Measurements from ENCODE around the gene CLRN3.
A peak's percentile ranks its signal among the peaks of the same experiment; 100 is the strongest.

CLRN3 gene

DNA sequence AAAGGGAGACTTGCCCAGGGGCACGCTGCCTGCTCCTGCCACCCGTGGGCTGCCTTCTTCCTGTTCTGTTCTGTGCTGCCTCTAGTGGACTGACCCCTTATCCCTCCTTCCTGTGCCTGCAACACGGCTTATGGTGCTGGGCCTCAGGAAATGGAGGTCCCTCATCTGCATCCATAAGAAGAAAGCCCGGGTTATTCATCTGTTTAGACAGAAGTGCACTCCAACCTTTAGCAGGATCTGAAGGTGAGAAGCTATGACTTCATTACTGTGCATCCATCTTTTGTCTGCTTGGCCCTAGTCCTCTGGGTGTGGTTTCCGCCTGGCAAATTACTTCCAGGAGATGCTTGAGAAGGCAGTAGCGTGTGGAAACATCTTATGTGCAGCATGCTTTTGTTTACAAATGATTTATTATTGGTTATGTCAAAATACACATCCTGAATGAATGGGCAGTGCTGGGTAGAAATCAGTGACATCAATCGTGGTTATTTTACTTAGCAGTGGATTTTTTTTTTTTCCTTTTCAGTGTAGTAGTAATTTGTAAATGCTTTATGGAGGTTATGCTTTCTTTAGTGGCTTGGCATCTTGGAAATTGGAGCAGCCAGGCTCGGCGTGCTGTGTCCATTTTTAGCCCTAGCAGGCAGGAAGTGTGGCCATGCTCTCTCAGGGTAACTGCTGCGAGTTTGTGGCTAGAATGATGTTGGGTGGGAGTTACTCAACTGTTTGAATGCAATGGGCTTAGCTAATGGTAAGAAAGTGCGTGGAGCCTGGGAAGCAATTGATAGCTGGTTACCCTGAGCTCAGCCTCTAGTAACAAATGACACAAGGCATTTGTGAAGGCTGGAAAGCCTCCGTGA is 26.9 kb upstream of the CLRN3 start:
- no peak for DNase-seq (ENCODE audit: low read depth)

DNA sequence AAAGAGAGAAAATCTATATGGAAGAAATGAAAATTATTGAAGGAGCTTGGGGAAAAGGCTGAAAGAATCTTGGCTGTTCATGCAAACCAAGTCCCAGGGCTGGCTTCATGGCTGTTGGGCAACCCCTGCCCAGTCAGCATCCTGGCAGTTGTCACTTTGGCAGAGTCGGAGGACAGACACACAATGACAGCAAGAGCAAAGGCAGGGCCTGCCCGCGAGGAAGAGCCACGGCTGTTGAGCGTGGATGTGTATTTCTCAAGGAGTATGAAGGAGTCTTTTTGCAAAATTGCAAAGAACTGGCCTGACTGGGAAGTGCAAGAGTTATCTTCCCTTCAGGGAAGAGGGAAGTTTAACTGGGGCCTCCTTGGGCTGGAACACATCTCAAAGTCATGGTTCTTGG is 25.8 kb upstream of the CLRN3 start:
- no peak for DNase-seq (ENCODE audit: low read depth)

- DNase-seq (ENCODE audit: low read depth), result no peak
Measured at GRCh38 chr10:127916826-127917225, 24.1 kb upstream of the CLRN3 start.

- no peak for DNase-seq (ENCODE audit: low read depth)
Measured at GRCh38 chr10:127915324-127915723, 22.6 kb upstream of the CLRN3 start.

GRCh38 chr10:127913368-127913759 is 20.6 kb upstream of the CLRN3 start:
- DNase-seq (ENCODE audit: low read depth), result no peak

GRCh38 chr10:127912607-127913367 is 20.0 kb upstream of the CLRN3 start:
- no peak for DNase-seq (ENCODE audit: low read depth)

- no peak for DNase-seq (ENCODE audit: low read depth)
Measured at GRCh38 chr10:127911867-127912257, 19.1 kb upstream of the CLRN3 start.

DNA sequence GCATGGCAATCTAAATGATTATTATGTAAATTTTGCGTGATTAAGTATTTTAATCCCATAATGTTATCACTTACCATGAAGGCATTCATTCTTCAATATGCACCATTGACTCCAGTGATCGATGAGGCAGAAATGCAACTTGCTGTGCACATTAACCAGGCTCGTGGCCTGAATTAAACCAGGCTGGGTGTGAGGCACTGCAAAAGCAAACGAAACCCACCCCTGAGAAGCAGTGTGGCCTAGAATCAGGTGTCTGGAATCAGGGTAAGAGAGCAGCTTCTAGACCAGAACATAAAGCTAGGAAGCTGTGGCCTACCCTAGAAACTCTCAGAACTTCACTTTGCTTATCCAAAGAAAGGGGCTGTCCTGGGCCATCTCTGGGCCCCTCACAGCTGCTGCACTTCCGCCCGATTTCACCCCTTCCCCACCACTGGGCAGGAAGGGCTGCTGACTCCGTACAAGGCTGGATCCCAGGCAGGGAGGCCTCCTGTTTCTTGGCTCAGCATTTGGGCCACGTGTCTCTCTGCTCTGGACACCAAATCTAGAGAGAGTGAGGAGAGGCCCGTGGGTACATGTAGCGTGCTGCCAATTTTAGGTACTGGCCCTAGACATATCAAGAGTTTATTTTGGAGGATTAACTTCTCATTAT is 18.6 kb upstream of the CLRN3 start:
- DNase-seq (ENCODE audit: low read depth), result no peak

DNA sequence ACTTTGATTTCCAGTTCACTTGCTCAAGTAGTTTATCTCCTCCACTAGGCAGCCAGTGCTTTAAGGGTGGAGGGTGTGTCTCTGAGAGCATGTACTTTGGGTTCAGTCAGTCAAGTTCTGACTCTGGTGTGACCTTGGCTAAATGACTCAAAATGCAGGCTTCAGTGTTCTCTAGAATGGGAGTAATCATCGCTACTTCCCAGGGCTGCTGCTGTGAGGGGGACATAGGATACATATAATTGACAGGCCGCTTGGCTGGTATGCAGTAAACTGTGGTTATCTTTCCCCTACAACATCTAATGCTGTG is 17.7 kb upstream of the CLRN3 start:
- no peak for DNase-seq (ENCODE audit: low read depth)

GRCh38 chr10:127909716-127910463 is 17.1 kb upstream of the CLRN3 start:
- DNase-seq (ENCODE audit: low read depth), result no peak

DNA sequence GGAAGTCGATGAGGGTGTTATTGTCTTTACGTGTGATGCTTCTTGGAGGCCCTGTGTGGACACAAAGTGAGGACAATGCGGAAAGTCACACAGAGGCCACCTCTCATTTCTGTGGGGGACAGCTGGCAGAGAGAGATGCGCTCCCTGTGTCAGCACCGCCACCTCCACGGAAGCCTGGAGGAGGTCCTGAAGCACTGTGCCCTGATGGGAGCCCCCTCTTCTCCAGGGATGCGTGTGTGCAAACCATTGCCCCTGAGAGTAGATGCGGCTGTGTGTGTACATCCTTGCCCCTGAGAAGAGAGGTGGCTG is 16.2 kb upstream of the CLRN3 start:
- no peak for DNase-seq (ENCODE audit: low read depth)

GRCh38 chr10:127908106-127908958 is 15.6 kb upstream of the CLRN3 start:
- DNase-seq (ENCODE audit: low read depth), result no peak

DNA sequence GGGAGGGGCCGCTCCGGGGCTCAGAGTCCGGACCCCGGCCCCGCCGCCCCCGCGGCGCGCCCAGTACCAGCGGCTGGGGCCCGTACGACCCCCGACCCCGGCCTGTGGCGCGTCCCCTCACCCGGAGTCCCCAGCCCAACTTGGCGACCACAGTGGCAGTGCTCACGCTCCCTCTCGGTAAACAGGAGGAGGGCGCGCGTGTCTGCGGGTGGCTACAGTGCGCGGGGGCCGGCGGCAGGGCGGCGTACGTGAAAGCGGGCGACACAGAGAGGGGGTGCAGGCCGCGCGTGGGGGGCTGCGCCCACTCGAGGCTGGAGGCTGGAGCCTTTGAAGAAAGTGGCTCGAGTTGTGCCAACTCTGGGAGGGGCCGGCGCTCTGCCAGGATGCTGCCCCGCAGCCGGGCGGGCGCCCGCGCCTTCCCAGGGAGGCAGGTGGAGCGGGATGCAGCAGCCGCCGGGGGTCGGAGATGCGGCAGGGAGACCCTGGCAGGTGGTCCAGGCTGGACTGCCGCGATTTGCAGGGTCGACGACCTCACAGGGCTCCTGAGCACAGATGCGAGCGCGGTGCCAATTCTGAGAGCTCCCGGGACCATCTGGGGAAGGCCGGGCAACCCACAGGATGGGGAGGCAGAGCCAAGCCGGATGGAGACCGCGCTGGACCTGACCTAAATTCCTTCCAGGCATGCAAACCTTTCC is 14.8 kb upstream of the CLRN3 start:
- no peak for DNase-seq (ENCODE audit: low read depth)

DNA sequence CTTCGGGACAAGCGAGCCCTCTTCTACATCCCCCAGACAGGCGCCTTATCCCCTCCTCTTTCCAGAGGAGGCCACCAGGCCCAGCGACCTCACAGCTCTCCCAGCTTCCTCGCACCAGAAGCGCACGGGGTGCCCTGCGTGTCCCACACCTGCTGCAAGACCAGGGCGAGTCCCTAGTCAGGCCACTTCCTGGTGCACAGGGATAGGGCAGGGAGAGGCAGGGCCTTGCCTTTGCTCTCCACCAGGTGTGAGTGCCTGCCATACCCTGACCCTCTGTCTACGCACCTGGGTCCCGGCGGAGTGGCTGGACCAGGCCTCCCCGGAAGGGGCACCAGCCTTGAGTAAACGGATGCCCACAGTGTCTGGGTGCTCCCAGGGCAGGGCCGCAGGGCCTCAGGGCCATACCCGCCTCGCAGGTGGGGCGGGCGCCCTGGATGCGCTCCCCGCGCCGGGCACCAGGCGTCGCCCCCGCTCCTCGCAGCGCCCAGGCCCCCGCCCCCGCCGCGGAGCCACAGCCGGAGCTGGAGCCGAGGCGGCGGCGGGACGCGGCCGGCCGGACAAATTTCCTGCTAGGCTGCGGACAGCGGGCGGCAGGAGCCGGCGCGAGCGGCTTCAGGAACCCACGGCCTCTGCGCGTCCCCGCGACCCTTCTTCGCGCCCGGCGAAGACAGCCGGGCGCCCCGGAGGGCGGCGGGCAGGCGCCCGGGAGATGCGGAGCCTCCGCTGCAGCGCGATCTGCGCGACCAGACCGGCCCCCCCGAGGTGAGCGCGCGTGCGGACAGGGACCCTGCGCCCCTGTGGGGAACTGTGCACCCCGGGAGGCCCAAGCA is 14.0 kb upstream of the CLRN3 start, which contains the start of gene PTPRE:
Gene PTPRE, plus strand, starts transcription at position 556 of the 830 bp plus-strand sequence. CDS start 133,779 bp downstream, outside the sequence.
- peak; percentile 78 for DNase-seq (ENCODE audit: low read depth)

- no peak for DNase-seq (ENCODE audit: low read depth)
Measured at GRCh38 chr10:127905848-127906261, 13.1 kb upstream of the CLRN3 start.

GRCh38 chr10:127905001-127905847 is 12.5 kb upstream of the CLRN3 start:
- DNase-seq (ENCODE audit: low read depth), result no peak

DNA sequence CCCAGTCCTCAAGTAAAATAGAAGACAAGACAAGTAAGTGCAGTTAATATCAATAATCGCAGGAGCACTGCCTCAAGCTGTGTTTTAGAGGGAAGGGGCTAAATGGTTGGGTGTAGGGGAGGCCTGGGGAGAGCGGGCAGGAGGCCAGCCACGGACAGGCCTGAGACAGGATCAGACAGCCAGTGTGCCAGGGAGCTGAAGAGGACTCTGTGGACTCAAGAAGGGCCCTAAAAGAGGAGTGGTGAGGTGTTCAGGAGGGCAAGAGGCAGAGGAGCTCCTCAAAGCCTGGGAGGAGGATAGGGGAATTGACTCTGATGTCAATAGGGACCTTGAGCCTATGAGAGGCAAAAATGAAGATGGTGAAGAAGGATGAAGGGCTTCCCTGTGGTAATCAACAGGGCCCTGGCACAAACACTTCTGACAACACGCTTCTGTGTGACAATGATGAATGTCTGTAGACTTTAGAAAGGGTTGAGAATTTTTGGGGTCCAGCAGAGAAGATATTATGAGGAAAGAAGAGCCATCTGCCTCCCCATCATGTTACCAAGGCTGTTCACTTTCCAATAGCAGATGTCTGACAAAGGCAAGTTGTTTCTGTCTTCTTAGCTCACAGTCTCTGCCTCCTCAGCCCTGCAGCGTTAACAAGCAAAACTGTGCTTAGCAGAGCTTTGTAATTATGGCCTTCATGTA is 11.7 kb upstream of the CLRN3 start:
- no peak for DNase-seq (ENCODE audit: low read depth)

DNA sequence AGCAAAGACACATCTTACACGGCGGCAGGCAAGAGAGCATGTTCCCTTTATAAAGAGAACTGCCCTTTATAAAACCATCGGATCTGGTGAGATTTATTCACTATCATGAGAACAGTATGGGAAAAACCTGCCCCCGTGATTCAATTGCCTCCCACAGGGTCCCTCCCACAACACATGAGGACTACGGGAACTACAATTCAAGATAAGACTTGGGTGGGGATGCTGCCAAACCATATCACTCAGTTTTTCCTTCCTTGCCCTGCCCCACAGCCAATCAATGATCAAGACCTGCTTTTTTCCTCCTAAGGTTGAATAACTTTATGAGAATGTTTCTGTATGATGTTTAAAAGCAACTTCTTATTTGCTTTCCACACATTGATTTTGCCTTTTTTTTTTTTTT is 11.0 kb upstream of the CLRN3 start:
- DNase-seq (ENCODE audit: low read depth), result no peak

All from activated T-cell treated with anti-CD3 and anti-CD28 coated beads for 48 hours (primary cell).